BLaER1 treated with 17β-estradiol and CSF1 and Interleukin-3, amounts not matched to agents 10 nM and 100 nM (cell line): ENCODE measurements around the gene LRRK1.
"Not testable (repeated sequence)": the region's sequence is repeated elsewhere in the genome, so short reads cannot be mapped to it uniquely, and the experiment has no call there.

Experiments
- H3K27ac ChIP-seq, 11 experiments: shearing (Covaris generic); formaldehyde crosslinking; 2 replicates each; pipeline ENCODE4 v1.8.1; 2022
- H3K27me3 ChIP-seq, 11 experiments: shearing (Covaris generic); formaldehyde crosslinking; 2 replicates each; pipeline ENCODE4 v1.8.1; 2022
- H3K36me3 ChIP-seq, 11 experiments: shearing (Covaris generic); formaldehyde crosslinking; 2 replicates each; pipeline ENCODE4 v1.8.1; 2022
- H3K4me1 ChIP-seq, 10 experiments: shearing (Covaris generic); formaldehyde crosslinking; 2 replicates each; pipeline ENCODE4 v1.8.1; 2022
- H3K4me2 ChIP-seq, 11 experiments: shearing (Covaris generic); formaldehyde crosslinking; 2 replicates each; pipeline ENCODE4 v1.8.1; 2022
- H3K4me3 ChIP-seq, 10 experiments: shearing (Covaris generic); formaldehyde crosslinking; 2 replicates each; pipeline ENCODE4 v1.8.1; 2022
- H3K9ac ChIP-seq, 11 experiments: shearing (Covaris generic); formaldehyde crosslinking; 2 replicates each; pipeline ENCODE4 v1.8.1; 2022
- H3K9me3 ChIP-seq, 11 experiments: shearing (Covaris generic); formaldehyde crosslinking; replicated peaks in 1 of 11; 2 replicates each; pipeline ENCODE4 v1.8.1; 2022
- H4K20me1 ChIP-seq, 11 experiments: shearing (Covaris generic); formaldehyde crosslinking; 2 replicates each; pipeline ENCODE4 v1.8.1; 2022
- Cebpa-rat ChIP-seq, 11 experiments: shearing (Covaris generic); IDR thresholded peaks; 2 replicates each; pipeline ENCODE4 v1.8.1; 2022

The LRRK1 gene

GRCh38 chr15:101068961-101069653 lies 149.9 kb downstream of the LRRK1 start:
- H3K4me1 ChIP-seq = peaks cover 14 to 29% (median 19%) of the 10 kb centered on the region in 10 experiments
- H3K27ac ChIP-seq = no peak overlapping the region
- H3K36me3 ChIP-seq = no peaks in the 10 kb centered on the region
- 0 out of 22 replicates have a peak overlapping the region, but pooled peaks of 1 of the 11 experiments have one; percentile 79 for H3K4me2 ChIP-seq
- peaks cover 0 to 6% (median 0%) of the 10 kb centered on the region in 11 experiments; a peak in 2 of 22 replicates for H4K20me1 ChIP-seq
- TF ChIP-seq Cebpa-rat (IDR thresholded peaks at IDR 0.05) = no peak
- H3K9ac ChIP-seq = no peak overlapping the region; a peak in 1 of 22 replicates
- H3K9me3 ChIP-seq = no peaks in the 10 kb centered on the region
- H3K27me3 ChIP-seq = peaks cover 0 to 27% (median 0%) of the 10 kb centered on the region in 11 experiments; a peak in 4 of 22 replicates
- no peak overlapping the region for H3K4me3 ChIP-seq

- Histone ChIP-seq H3K4me3 (no peak overlapping the region), H3K27me3 (peaks cover 0 to 27% (median 0%) of the 10 kb centered on the region in 11 experiments; a peak in 4 of 22 replicates), H3K4me1 (peaks cover 14 to 29% (median 19%) of the 10 kb centered on the region in 10 experiments), H3K4me2 (peak overlapping the region in 7 of 11 experiments; percentile 47 to 80 (median 59); a peak in 8 of 22 replicates), H3K9me3 (no peaks in the 10 kb centered on the region), H3K27ac (peak overlapping the region in 1 of 11 experiments; percentile 57; a peak in 1 of 22 replicates), H3K36me3 (no peaks in the 10 kb centered on the region), H3K9ac (no peak overlapping the region), H4K20me1 (peaks cover 0 to 6% (median 0%) of the 10 kb centered on the region in 11 experiments; a peak in 1 of 22 replicates)
- TF ChIP-seq Cebpa-rat (IDR thresholded peaks at IDR 0.05) = no peak
Observed at GRCh38 chr15:101069654-101069973, 150.5 kb downstream of the LRRK1 start.

- Histone ChIP-seq H3K27ac (peak overlapping the region in 7 of 11 experiments; percentile 28 to 62 (median 51); a peak in 11 of 22 replicates), H3K4me2 (peak overlapping the region; percentile 47 to 80 (median 63)), H3K4me1 (peaks cover 14 to 29% (median 19%) of the 10 kb centered on the region in 10 experiments), H3K9ac (peak overlapping the region in 6 of 11 experiments; percentile 9 to 58 (median 23); a peak in 10 of 22 replicates), H4K20me1 (peaks cover 0 to 6% (median 0%) of the 10 kb centered on the region in 11 experiments; a peak in 1 of 22 replicates), H3K27me3 (peaks cover 0 to 27% (median 0%) of the 10 kb centered on the region in 11 experiments; a peak in 4 of 22 replicates), H3K36me3 (no peaks in the 10 kb centered on the region), H3K9me3 (no peaks in the 10 kb centered on the region), H3K4me3 (no peak overlapping the region)
- TF ChIP-seq Cebpa-rat (IDR thresholded peaks at IDR 0.05) = no peak
Observed at GRCh38 chr15:101070024-101070423, 150.9 kb downstream of the LRRK1 start.

- Histone ChIP-seq H3K4me1 (peaks cover 14 to 29% (median 19%) of the 10 kb centered on the region in 10 experiments), H3K27ac (peak overlapping the region in 8 of 11 experiments; percentile 28 to 67 (median 52); a peak in 16 of 22 replicates), H3K4me3 (no peak overlapping the region), H3K9me3 (no peaks in the 10 kb centered on the region), H3K9ac (peak overlapping the region in 8 of 11 experiments; percentile 9 to 58 (median 26); a peak in 10 of 22 replicates), H3K27me3 (peaks cover 0 to 26% (median 0%) of the 10 kb centered on the region in 11 experiments; a peak in 4 of 22 replicates), H3K4me2 (peak overlapping the region; percentile 47 to 80 (median 63)), H4K20me1 (peaks cover 0 to 6% (median 0%) of the 10 kb centered on the region in 11 experiments; a peak in 1 of 22 replicates), H3K36me3 (no peaks in the 10 kb centered on the region)
- no peak for TF ChIP-seq Cebpa-rat (IDR thresholded peaks at IDR 0.05)
Observed at GRCh38 chr15:101070502-101071273, 151.5 kb downstream of the LRRK1 start.

- Histone ChIP-seq H4K20me1 (peaks cover 0 to 4% (median 0%) of the 10 kb centered on the region in 11 experiments; a peak in 1 of 22 replicates), H3K36me3 (no peaks in the 10 kb centered on the region), H3K4me3 (no peak overlapping the region), H3K4me2 (peak overlapping the region in 1 of 11 experiments; percentile 80; a peak in 1 of 22 replicates), H3K9ac (no peak overlapping the region), H3K27ac (no peak overlapping the region), H3K4me1 (peaks cover 14 to 22% (median 18%) of the 10 kb centered on the region in 10 experiments), H3K9me3 (no peaks in the 10 kb centered on the region), H3K27me3 (peaks cover 0 to 17% (median 0%) of the 10 kb centered on the region in 11 experiments; a peak in 4 of 22 replicates)
- TF ChIP-seq Cebpa-rat (IDR thresholded peaks at IDR 0.05) = no peak
Observed at GRCh38 chr15:101071651-101072050, 152.5 kb downstream of the LRRK1 start.

GRCh38 chr15:101072235-101072634 lies 153.1 kb downstream of the LRRK1 start:
- not testable (repeated sequence) for H3K36me3 ChIP-seq, H3K9me3 ChIP-seq, H3K9ac ChIP-seq, H4K20me1 ChIP-seq, H3K27ac ChIP-seq, H3K4me2 ChIP-seq, H3K4me3 ChIP-seq
- peaks cover 0 to 11% (median 0%) of the 10 kb centered on the region in 11 experiments; a peak in 3 of 22 replicates for H3K27me3 ChIP-seq
- peaks cover 13 to 20% (median 16%) of the 10 kb centered on the region in 10 experiments for H3K4me1 ChIP-seq

GRCh38 chr15:101077806-101078668 lies 158.9 kb downstream of the LRRK1 start:
- not testable (repeated sequence) for H3K9me3 ChIP-seq, H3K9ac ChIP-seq, H4K20me1 ChIP-seq, H3K36me3 ChIP-seq, H3K27ac ChIP-seq, H3K27me3 ChIP-seq, H3K4me2 ChIP-seq, H3K4me1 ChIP-seq, H3K4me3 ChIP-seq

GRCh38 chr15:101078669-101079323 lies 159.6 kb downstream of the LRRK1 start:
- Histone ChIP-seq H3K4me2 (no peak overlapping the region), H3K9ac (no peak overlapping the region), H3K27me3 (peaks cover 0 to 3% (median 0%) of the 10 kb centered on the region in 11 experiments; a peak in 1 of 22 replicates), H4K20me1 (peaks cover 0 to 4% (median 0%) of the 10 kb centered on the region in 11 experiments; a peak in 1 of 22 replicates), H3K9me3 (no peaks in the 10 kb centered on the region), H3K36me3 (no peaks in the 10 kb centered on the region), H3K4me1 (no peaks in the 10 kb centered on the region), H3K4me3 (no peak overlapping the region), H3K27ac (no peak overlapping the region)
- TF ChIP-seq Cebpa-rat (IDR thresholded peaks at IDR 0.05) = no peak
